ENCODE measurements around the gene FYTTD1.

FYTTD1 gene

DNA sequence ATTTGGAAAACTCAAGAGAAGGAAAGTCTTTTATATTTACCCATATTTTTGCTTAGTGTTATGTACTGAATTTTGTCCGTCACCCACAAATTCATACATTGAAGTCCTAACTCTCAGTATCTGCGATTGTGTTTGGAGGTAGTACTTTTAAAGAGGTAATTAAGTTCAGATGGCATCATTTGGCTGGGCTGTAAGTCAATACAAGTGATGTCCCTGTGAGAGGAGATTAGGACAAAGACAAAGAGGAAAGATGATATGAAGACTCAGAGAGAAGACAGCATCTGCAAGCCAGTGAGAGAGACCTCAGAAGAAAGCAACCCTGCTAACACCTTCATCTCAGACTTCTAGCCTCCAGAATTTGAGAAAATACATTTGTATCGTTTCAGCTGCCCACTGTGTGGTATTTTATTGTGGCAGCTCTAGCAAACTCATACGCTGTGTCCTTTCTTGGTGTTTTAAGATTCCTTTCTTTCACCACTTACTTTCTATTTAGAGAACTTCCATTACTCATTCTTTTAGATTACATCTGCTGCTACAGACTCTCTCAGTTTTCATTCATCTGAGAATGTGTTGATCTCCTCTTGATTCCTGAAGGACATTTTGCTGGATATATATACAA, 58.4 kb downstream of the FYTTD1 start:
- TF ChIP-seq, protein P1, sequence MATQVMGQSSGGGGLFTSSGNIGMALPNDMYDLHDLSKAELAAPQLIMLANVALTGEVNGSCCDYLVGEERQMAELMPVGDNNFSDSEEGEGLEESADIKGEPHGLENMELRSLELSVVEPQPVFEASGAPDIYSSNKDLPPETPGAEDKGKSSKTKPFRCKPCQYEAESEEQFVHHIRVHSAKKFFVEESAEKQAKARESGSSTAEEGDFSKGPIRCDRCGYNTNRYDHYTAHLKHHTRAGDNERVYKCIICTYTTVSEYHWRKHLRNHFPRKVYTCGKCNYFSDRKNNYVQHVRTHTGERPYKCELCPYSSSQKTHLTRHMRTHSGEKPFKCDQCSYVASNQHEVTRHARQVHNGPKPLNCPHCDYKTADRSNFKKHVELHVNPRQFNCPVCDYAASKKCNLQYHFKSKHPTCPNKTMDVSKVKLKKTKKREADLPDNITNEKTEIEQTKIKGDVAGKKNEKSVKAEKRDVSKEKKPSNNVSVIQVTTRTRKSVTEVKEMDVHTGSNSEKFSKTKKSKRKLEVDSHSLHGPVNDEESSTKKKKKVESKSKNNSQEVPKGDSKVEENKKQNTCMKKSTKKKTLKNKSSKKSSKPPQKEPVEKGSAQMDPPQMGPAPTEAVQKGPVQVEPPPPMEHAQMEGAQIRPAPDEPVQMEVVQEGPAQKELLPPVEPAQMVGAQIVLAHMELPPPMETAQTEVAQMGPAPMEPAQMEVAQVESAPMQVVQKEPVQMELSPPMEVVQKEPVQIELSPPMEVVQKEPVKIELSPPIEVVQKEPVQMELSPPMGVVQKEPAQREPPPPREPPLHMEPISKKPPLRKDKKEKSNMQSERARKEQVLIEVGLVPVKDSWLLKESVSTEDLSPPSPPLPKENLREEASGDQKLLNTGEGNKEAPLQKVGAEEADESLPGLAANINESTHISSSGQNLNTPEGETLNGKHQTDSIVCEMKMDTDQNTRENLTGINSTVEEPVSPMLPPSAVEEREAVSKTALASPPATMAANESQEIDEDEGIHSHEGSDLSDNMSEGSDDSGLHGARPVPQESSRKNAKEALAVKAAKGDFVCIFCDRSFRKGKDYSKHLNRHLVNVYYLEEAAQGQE (IDR thresholded peaks at IDR 0.05; ENCODE audit: insufficient read depth in 1 of 2, low read depth in 2 of 2, low read length in 2 of 2) = no peak
- TF ChIP-seq SIN3A (IDR thresholded peaks at IDR 0.05; ENCODE audit: borderline replicate concordance, insufficient read depth, low read length) (no peak), POLR2AphosphoS5 (IDR thresholded peaks at IDR 0.05; ENCODE audit: low read depth, low read length) (no peak), TAF1 (IDR thresholded peaks at IDR 0.05; ENCODE audit: borderline replicate concordance, insufficient read depth, low read length) (no peak), FOXP2 (optimal IDR thresholded peaks at IDR 0.05; ENCODE audit: borderline replicate concordance, extremely low read depth, extremely low read length, insufficient read depth) (no peak)

DNA sequence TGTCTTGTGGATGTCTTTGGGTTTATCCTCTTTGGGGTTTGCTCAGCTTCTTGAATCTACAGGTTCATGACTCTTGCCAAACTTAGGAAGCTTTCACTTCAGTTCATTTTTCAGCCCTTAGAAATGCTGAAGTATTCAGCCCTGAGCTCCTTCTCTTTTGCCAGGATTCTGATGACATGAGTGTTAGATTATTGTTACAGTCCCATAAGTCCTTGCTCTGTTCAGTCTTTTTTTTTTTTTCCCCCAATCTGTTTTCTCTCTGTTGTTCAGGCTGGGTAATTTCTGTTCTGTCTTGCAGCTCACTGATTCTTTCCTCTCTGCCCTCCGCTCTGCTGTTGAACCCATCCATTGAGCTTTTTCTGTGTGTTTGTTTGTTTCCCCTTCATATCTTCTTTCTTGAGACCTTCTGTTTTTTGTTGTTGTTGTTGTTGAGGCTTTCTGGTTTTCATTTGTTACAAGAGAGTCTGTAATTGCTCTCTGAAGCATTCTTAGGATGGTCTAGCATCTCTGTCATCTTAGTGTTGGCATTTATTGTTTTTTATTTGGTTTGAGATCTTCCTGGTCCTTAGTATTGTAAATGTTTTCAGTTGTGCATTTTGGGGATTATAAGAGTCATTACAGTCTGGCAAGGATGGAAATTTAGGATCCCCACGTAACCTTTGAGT, 59.8 kb downstream of the FYTTD1 start:
- TF ChIP-seq, protein P1 (IDR thresholded peaks at IDR 0.05; ENCODE audit: insufficient read depth in 1 of 2, low read depth in 2 of 2, low read length in 2 of 2) = no peak
- no peak for TF ChIP-seq POLR2AphosphoS5 (IDR thresholded peaks at IDR 0.05; ENCODE audit: low read depth, low read length)
- no peak for TF ChIP-seq TAF1 (IDR thresholded peaks at IDR 0.05; ENCODE audit: borderline replicate concordance, insufficient read depth, low read length)
- TF ChIP-seq SIN3A (IDR thresholded peaks at IDR 0.05; ENCODE audit: borderline replicate concordance, insufficient read depth, low read length) = no peak
- no peak for TF ChIP-seq FOXP2 (optimal IDR thresholded peaks at IDR 0.05; ENCODE audit: borderline replicate concordance, extremely low read depth, extremely low read length, insufficient read depth)

DNA sequence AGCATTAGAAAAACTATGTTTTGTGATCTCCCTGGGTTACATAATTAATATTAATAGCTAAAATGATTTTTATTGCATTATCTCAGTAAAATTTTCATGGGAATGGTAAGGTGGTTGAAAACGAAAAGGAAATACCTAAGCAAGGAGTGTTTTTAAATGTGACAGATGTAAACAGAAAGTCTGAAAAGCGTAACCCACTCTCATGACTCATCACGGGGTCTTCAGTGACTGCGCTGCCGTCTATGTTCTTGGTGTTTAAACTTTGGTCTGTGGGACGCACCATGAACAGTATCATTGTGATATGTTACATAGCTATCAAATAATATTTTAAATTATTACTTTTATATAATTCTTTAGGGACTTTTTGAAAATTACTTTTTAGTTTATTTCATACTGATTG, 61.2 kb downstream of the FYTTD1 start:
- TF ChIP-seq, protein P1 (IDR thresholded peaks at IDR 0.05; ENCODE audit: insufficient read depth in 1 of 2, low read depth in 2 of 2, low read length in 2 of 2) = no peak
- TF ChIP-seq SIN3A (IDR thresholded peaks at IDR 0.05; ENCODE audit: borderline replicate concordance, insufficient read depth, low read length) = no peak
- no peak for TF ChIP-seq POLR2AphosphoS5 (IDR thresholded peaks at IDR 0.05; ENCODE audit: low read depth, low read length)
- TF ChIP-seq FOXP2 (optimal IDR thresholded peaks at IDR 0.05; ENCODE audit: borderline replicate concordance, extremely low read depth, extremely low read length, insufficient read depth) = no peak
- TF ChIP-seq TAF1 (IDR thresholded peaks at IDR 0.05; ENCODE audit: borderline replicate concordance, insufficient read depth, low read length) = no peak

DNA sequence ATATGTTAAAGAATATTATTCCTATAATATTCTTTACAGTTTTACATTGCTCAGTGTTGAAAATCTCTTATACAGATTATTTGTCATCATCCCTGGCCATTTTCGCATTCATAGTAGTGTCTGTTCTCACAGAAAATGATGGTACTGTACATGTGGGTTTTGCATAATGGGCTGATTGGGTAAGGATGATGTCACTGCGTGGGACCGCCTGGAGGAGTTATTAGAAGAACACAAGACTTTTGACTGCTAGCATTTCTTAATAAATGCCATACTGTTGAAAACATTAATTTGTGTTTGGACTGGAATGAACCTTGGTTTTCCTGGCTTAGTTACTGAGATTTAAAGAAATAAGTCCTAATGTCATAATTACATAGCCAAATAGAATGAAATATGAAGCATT, 61.7 kb downstream of the FYTTD1 start:
- TF ChIP-seq SIN3A (IDR thresholded peaks at IDR 0.05; ENCODE audit: borderline replicate concordance, insufficient read depth, low read length) = no peak
- TF ChIP-seq, protein P1 (IDR thresholded peaks at IDR 0.05; ENCODE audit: insufficient read depth in 1 of 2, low read depth in 2 of 2, low read length in 2 of 2) = no peak
- no peak for TF ChIP-seq FOXP2 (optimal IDR thresholded peaks at IDR 0.05; ENCODE audit: borderline replicate concordance, extremely low read depth, extremely low read length, insufficient read depth)
- TF ChIP-seq TAF1 (IDR thresholded peaks at IDR 0.05; ENCODE audit: borderline replicate concordance, insufficient read depth, low read length) = no peak
- no peak for TF ChIP-seq POLR2AphosphoS5 (IDR thresholded peaks at IDR 0.05; ENCODE audit: low read depth, low read length)

All from PFSK-1 (cell line).